Hepatic stellate cell (primary cell): ENCODE results near the gene HCST.
A peak's percentile ranks its signal among the peaks of the same experiment; 100 is the strongest.
"Not testable (repeated sequence)": the region's sequence is repeated elsewhere in the genome, so short reads cannot be mapped to it uniquely, and the experiment has no call there.

Source experiments
- DNase-seq: peaks from one replicate; pipeline ENCODE4 v3.0.0; 2011; ENCODE audit warnings: low spot score

HCST gene

GRCh38 chr19:35901854-35902661 lies at the start of gene HCST:
TSS of gene HCST (plus strand) at chr19:35902529. CDS start at chr19:35902594, 65 bp downstream.
- no peak for DNase-seq

- no peak for DNase-seq
Observed at GRCh38 chr19:35853038-35853756, 49.1 kb upstream of the HCST start.

- no peak for DNase-seq
Observed at GRCh38 chr19:35856546-35857149, 45.7 kb upstream of the HCST start, which contains the start of gene KIRREL2. TSS of gene KIRREL2 (plus strand) at chr19:35856911. CDS start at chr19:35857120, 209 bp downstream.

GRCh38 chr19:35858311-35858710 lies 44.0 kb upstream of the HCST start:
- DNase-seq, result no peak

- no peak for DNase-seq
Observed at GRCh38 chr19:35859414-35859813, 42.9 kb upstream of the HCST start.

- no peak for DNase-seq
Observed at GRCh38 chr19:35860436-35860817, 41.9 kb upstream of the HCST start.

- DNase-seq, result no peak
Observed at GRCh38 chr19:35860818-35861639, 41.3 kb upstream of the HCST start.

GRCh38 chr19:35861640-35862160 lies 40.6 kb upstream of the HCST start:
- no peak for DNase-seq

- DNase-seq, result no peak
Observed at GRCh38 chr19:35862528-35862927, 39.8 kb upstream of the HCST start.

GRCh38 chr19:35863018-35863417 lies 39.3 kb upstream of the HCST start:
- no peak for DNase-seq

- peak; percentile 67 for DNase-seq
Observed at GRCh38 chr19:35868172-35868822, 34.0 kb upstream of the HCST start, which contains the start of gene APLP1. TSS of gene APLP1 (plus strand) at chr19:35868574. CDS start at chr19:35868637, 63 bp downstream.

GRCh38 chr19:35868823-35869326 lies 33.5 kb upstream of the HCST start:
- DNase-seq, result no peak

- peak; percentile 47 for DNase-seq
Observed at GRCh38 chr19:35869327-35870123, 32.8 kb upstream of the HCST start.

- DNase-seq, result not testable (repeated sequence)
Observed at GRCh38 chr19:35870124-35870736, 32.1 kb upstream of the HCST start.

- no peak for DNase-seq
Observed at GRCh38 chr19:35870798-35871197, 31.5 kb upstream of the HCST start.

GRCh38 chr19:35871611-35872010 lies 30.7 kb upstream of the HCST start:
- DNase-seq, result no peak

- DNase-seq, result no peak
Observed at GRCh38 chr19:35872180-35872579, 30.1 kb upstream of the HCST start.

- DNase-seq, result no peak
Observed at GRCh38 chr19:35874392-35874930, 27.9 kb upstream of the HCST start.

- no peak for DNase-seq
Observed at GRCh38 chr19:35879068-35879467, 23.3 kb upstream of the HCST start.
